IPS DF 19.7 (cell line): ENCODE results near the gene BPIFB6.

Experiments
- DNase-seq: peaks from one replicate; pipeline ENCODE4 v3.0.0-alpha.2; 2013; ENCODE audit warnings: low read depth, low spot score

Gene BPIFB6

GRCh38 chr20:33059741-33060390, 28.4 kb downstream of the BPIFB6 start:
- DNase-seq, result no peak

- DNase-seq, result no peak
Observed at GRCh38 chr20:33061658-33062028, 30.2 kb downstream of the BPIFB6 start.

- no peak for DNase-seq
Observed at GRCh38 chr20:33062105-33062824, 30.8 kb downstream of the BPIFB6 start.

- no peak for DNase-seq
Observed at GRCh38 chr20:33062825-33063149, 31.3 kb downstream of the BPIFB6 start.

GRCh38 chr20:33063271-33063670, 31.8 kb downstream of the BPIFB6 start:
- DNase-seq, result no peak

GRCh38 chr20:33064572-33065287, 33.3 kb downstream of the BPIFB6 start:
- DNase-seq, result no peak

- no peak for DNase-seq
Observed at GRCh38 chr20:33065785-33066184, 34.3 kb downstream of the BPIFB6 start.

- no peak for DNase-seq
Observed at GRCh38 chr20:33067806-33068205, 36.4 kb downstream of the BPIFB6 start.

- DNase-seq, result no peak
Observed at GRCh38 chr20:33068251-33068939, 36.9 kb downstream of the BPIFB6 start.

GRCh38 chr20:33069673-33070072, 38.2 kb downstream of the BPIFB6 start:
- DNase-seq, result no peak

- no peak for DNase-seq
Observed at GRCh38 chr20:33070111-33071053, 38.9 kb downstream of the BPIFB6 start.

GRCh38 chr20:33071198-33071597, 39.8 kb downstream of the BPIFB6 start:
- no peak for DNase-seq

GRCh38 chr20:33072362-33072761, 40.9 kb downstream of the BPIFB6 start:
- no peak for DNase-seq

- no peak for DNase-seq
Observed at GRCh38 chr20:33072813-33073212, 41.4 kb downstream of the BPIFB6 start.

GRCh38 chr20:33074675-33075074, 43.2 kb downstream of the BPIFB6 start:
- DNase-seq, result no peak

- no peak for DNase-seq
Observed at GRCh38 chr20:33075281-33075680, 43.8 kb downstream of the BPIFB6 start.

GRCh38 chr20:33076662-33077372, 45.4 kb downstream of the BPIFB6 start:
- no peak for DNase-seq

- DNase-seq, result no peak
Observed at GRCh38 chr20:33079259-33079658, 47.8 kb downstream of the BPIFB6 start, which contains the start of gene BPIFB4. Gene BPIFB4 (plus strand): TSS chr20:33079643. CDS start chr20:33081527, 1,884 bp downstream.

- DNase-seq, result no peak
Observed at GRCh38 chr20:33081411-33082154, 50.1 kb downstream of the BPIFB6 start.

GRCh38 chr20:33082546-33082945, 51.1 kb downstream of the BPIFB6 start:
- DNase-seq, result no peak
